ENCODE measurements around the gene ADGRG4.

- TF ChIP-seq, protein P1, sequence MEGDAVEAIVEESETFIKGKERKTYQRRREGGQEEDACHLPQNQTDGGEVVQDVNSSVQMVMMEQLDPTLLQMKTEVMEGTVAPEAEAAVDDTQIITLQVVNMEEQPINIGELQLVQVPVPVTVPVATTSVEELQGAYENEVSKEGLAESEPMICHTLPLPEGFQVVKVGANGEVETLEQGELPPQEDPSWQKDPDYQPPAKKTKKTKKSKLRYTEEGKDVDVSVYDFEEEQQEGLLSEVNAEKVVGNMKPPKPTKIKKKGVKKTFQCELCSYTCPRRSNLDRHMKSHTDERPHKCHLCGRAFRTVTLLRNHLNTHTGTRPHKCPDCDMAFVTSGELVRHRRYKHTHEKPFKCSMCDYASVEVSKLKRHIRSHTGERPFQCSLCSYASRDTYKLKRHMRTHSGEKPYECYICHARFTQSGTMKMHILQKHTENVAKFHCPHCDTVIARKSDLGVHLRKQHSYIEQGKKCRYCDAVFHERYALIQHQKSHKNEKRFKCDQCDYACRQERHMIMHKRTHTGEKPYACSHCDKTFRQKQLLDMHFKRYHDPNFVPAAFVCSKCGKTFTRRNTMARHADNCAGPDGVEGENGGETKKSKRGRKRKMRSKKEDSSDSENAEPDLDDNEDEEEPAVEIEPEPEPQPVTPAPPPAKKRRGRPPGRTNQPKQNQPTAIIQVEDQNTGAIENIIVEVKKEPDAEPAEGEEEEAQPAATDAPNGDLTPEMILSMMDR (IDR thresholded peaks at IDR 0.05): no peak
- TF ChIP-seq POLR2A (IDR thresholded peaks at IDR 0.05): no peak
- no peak for TF ChIP-seq EP300 (IDR thresholded peaks at IDR 0.05)
Observed at GRCh38 chrX:136452614-136453013, 151.9 kb downstream of the ADGRG4 start.

All from upper lobe of left lung (tissue), 4 donors.